WTC11 (cell line): ENCODE results near the gene CIT. TPM values are rescaled to one million over a fixed set of nuclear protein-coding genes. Genes with fewer than 3 reads are reported as not detected.

Experiments used
- ATAC-seq: fragments of 200-7000 bp; cut with Tn5 transposase; 2 replicates; pipeline ENCODE4 v1.10.0; 2021; ENCODE audit warnings: mild to moderate bottlenecking, moderate library complexity
- CTCF ChIA-PET: fragments of 300-600 bp; sonication (Branson Sonifier 250); formaldehyde crosslinking; loops from one replicate; lab custom pipeline; 2021; ENCODE audit warnings: antibody characterized with exemption; lab: Charles Lee
- POLR2A ChIA-PET: fragments of 350-600 bp; sonication (Branson Sonifier 250); formaldehyde crosslinking; loops from one replicate; lab custom pipeline; 2021; ENCODE audit warnings: antibody characterized with exemption; lab: Charles Lee
- DNase-seq: peaks from one replicate; pipeline ENCODE4 v3.0.0; 2021; ENCODE audit warnings: low spot score
- H3K27ac Mint-ChIP-seq: 2 replicates; pipeline ENCODE4 v1.8.0; 2021; ENCODE audit warnings: mixed read lengths
- H3K27me3 Mint-ChIP-seq: 2 replicates; pipeline ENCODE4 v1.8.0; 2021; ENCODE audit warnings: low read depth, mild to moderate bottlenecking, moderate library complexity, mixed read lengths
- H3K36me3 Mint-ChIP-seq: 2 replicates; pipeline ENCODE4 v1.8.0; 2021; ENCODE audit warnings: mixed read lengths
- H3K4me1 Mint-ChIP-seq: 2 replicates; pipeline ENCODE4 v1.8.0; 2022; ENCODE audit warnings: mixed read lengths
- H3K4me3 Mint-ChIP-seq: 2 replicates; pipeline ENCODE4 v1.8.0; 2021; ENCODE audit warnings: mild to moderate bottlenecking, moderate library complexity, mixed read lengths
- H3K9me3 Mint-ChIP-seq: 2 replicates; pipeline ENCODE4 v1.8.0; 2021; ENCODE audit warnings: mixed read lengths
- AFF4 ChIP-seq: sonication (generic); formaldehyde crosslinking; IDR thresholded peaks from 2 replicates; pipeline ENCODE4 v1.8.1; 2023; ENCODE audit warnings: mild to moderate bottlenecking, missing genetic modification reagents, borderline replicate concordance
- ATF6 ChIP-seq: sonication (generic); formaldehyde crosslinking; IDR thresholded peaks from 2 replicates; pipeline ENCODE4 v1.8.1; 2023; ENCODE audit warnings: mild to moderate bottlenecking, missing genetic modification reagents
- CREB1 ChIP-seq: sonication (generic); formaldehyde crosslinking; IDR thresholded peaks from 2 replicates; pipeline ENCODE4 v1.8.0; 2023; ENCODE audit warnings: mild to moderate bottlenecking, missing genetic modification reagents
- E2F4 ChIP-seq: sonication (generic); formaldehyde crosslinking; IDR thresholded peaks from 2 replicates; pipeline ENCODE4 v1.8.1; 2022; ENCODE audit warnings: low read depth, mild to moderate bottlenecking, moderate library complexity, missing genetic modification reagents, borderline replicate concordance
- ETV6 ChIP-seq: sonication (generic); formaldehyde crosslinking; IDR thresholded peaks from 2 replicates; pipeline ENCODE4 v1.8.1; 2022; ENCODE audit warnings: mild to moderate bottlenecking, missing genetic modification reagents
- GABPB1 ChIP-seq: sonication (generic); formaldehyde crosslinking; IDR thresholded peaks from 2 replicates; pipeline ENCODE4 v1.8.1; 2023; ENCODE audit warnings: mild to moderate bottlenecking, missing genetic modification reagents
- HMGXB4 ChIP-seq: sonication (generic); formaldehyde crosslinking; IDR thresholded peaks from 2 replicates; pipeline ENCODE4 v1.8.1; 2023; ENCODE audit warnings: mild to moderate bottlenecking, moderate library complexity, missing genetic modification reagents
- IRF1 ChIP-seq: sonication (generic); formaldehyde crosslinking; IDR thresholded peaks from 2 replicates; pipeline ENCODE4 v1.8.0; 2023; ENCODE audit warnings: missing genetic modification reagents
- JAZF1 ChIP-seq: fragments of 250-450 bp; sonication (Bioruptor Pico); IDR thresholded peaks from 2 replicates; pipeline ENCODE4 v1.9.0; 2021; ENCODE audit warnings: moderate library complexity, mild to moderate bottlenecking, inconsistent platforms
- JUN ChIP-seq: sonication (generic); formaldehyde crosslinking; IDR thresholded peaks from 2 replicates; pipeline ENCODE4 v1.8.0; 2023; ENCODE audit warnings: mild to moderate bottlenecking, missing genetic modification reagents
- NR1H2 ChIP-seq: sonication (generic); formaldehyde crosslinking; IDR thresholded peaks from 2 replicates; pipeline ENCODE4 v1.9.0; 2021; ENCODE audit warnings: mild to moderate bottlenecking, moderate library complexity, missing genetic modification reagents
- OVOL2 ChIP-seq: fragments of 250-450 bp; sonication (Bioruptor Pico); IDR thresholded peaks from 2 replicates; pipeline ENCODE4 v1.9.0; 2021; ENCODE audit warnings: mild to moderate bottlenecking, borderline replicate concordance
- PREB ChIP-seq: sonication (generic); formaldehyde crosslinking; IDR thresholded peaks from 2 replicates; pipeline ENCODE4 v1.8.1; 2022; ENCODE audit warnings: mild to moderate bottlenecking, missing genetic modification reagents, moderate library complexity, borderline replicate concordance
- RORB ChIP-seq: fragments of 250-450 bp; sonication (Bioruptor Pico); IDR thresholded peaks from 2 replicates; pipeline ENCODE4 v1.9.0; 2021; ENCODE audit warnings: mild to moderate bottlenecking
- SP1 ChIP-seq: sonication (generic); formaldehyde crosslinking; conservative IDR thresholded peaks from 2 replicates; pipeline ENCODE4 v1.8.1; 2022; ENCODE audit warnings: missing genetic modification reagents
- TCF7 ChIP-seq: sonication (generic); formaldehyde crosslinking; IDR thresholded peaks from 2 replicates; pipeline ENCODE4 v1.8.0; 2022; ENCODE audit warnings: mild to moderate bottlenecking, low read depth, missing genetic modification reagents, moderate library complexity
- ZNF281 ChIP-seq: sonication (generic); formaldehyde crosslinking; IDR thresholded peaks from 2 replicates; pipeline ENCODE4 v1.8.0; 2023; ENCODE audit warnings: mild to moderate bottlenecking, missing genetic modification reagents
- ZNF396 ChIP-seq: fragments of 250-450 bp; sonication (Bioruptor Pico); IDR thresholded peaks from 2 replicates; pipeline ENCODE4 v1.8.0; 2021; ENCODE audit warnings: mild to moderate bottlenecking, moderate library complexity, borderline replicate concordance
- ZNF425 ChIP-seq: fragments of 250-450 bp; sonication (Bioruptor Pico); conservative IDR thresholded peaks from 2 replicates; pipeline ENCODE4 v1.9.0; 2021; ENCODE audit warnings: mild to moderate bottlenecking
- ZNF512 ChIP-seq: sonication (generic); formaldehyde crosslinking; IDR thresholded peaks from 2 replicates; pipeline ENCODE4 v1.8.1; 2022; ENCODE audit warnings: missing genetic modification reagents, borderline replicate concordance
- total RNA-seq: library from RNA; stranded (reverse); gene quantifications from 3 replicates; pipeline ENCODE4 v1.2.3, GENCODE V29; 2021

The CIT gene
- total RNA-seq, 1 experiment from 2014 or later, result 65.4 TPM

GRCh38 chr12:119869720-119870119 is 7.4 kb downstream of the CIT start:
- ChIA-PET POLR2A (no interaction called here), CTCF (interaction anchor here (0.6 to 0.8 kb wide), 2 partner anchors 36 to 40 kb away, joined by 3 to 6 read pairs; no protein-coding TSS in a partner anchor)
- DNase-seq (no peak), ATAC-seq (no peak)
- Mint-ChIP-seq H3K4me3 (no peak overlapping the region), H3K9me3 (no peaks in the 10 kb centered on the region), H3K27me3 (no peaks in the 10 kb centered on the region), H3K36me3 (peaks cover 63% of the 10 kb centered on the region), H3K4me1 (no peaks in the 10 kb centered on the region), H3K27ac (peak overlapping the region; percentile 43)
- TF ChIP-seq SP1 (CRISPR knock-in tag) (no peak), HMGXB4 (CRISPR knock-in tag) (no peak), AFF4 (no peak), JAZF1 (CRISPR knock-in tag) (no peak), ZNF281 (CRISPR knock-in tag) (no peak), NR1H2 (CRISPR knock-in tag) (no peak), ETV6 (CRISPR knock-in tag) (no peak), JUN (CRISPR knock-in tag) (no peak), CREB1 (no peak), GABPB1 (CRISPR knock-in tag) (no peak), ZNF512 (no peak), ZNF396 (CRISPR knock-in tag) (no peak), ATF6 (CRISPR knock-in tag) (no peak), RORB (CRISPR knock-in tag) (no peak), PREB (CRISPR knock-in tag) (no peak), IRF1 (CRISPR knock-in tag) (no peak), OVOL2 (CRISPR knock-in tag) (no peak), TCF7 (no peak), ZNF425 (CRISPR knock-in tag) (no peak), E2F4 (CRISPR knock-in tag) (no peak)
